CD4-positive, alpha-beta T cell (primary cell): ENCODE results near the gene PJVK. TPM values are rescaled to one million over a fixed set of nuclear protein-coding genes. Genes with fewer than 3 reads are reported as not detected.

ENCODE experiments used
- ATAC-seq: fragments of 200-7000 bp; cut with Tn5 transposase; one replicate; pipeline ENCODE4 v1.10.0; 2022; ENCODE audit warnings: mild to moderate bottlenecking; ENCODE audit not compliant: poor library complexity
- CTCF ChIA-PET: fragments of 350-600 bp; sonication (Branson Sonifier 250); formaldehyde crosslinking; loops from one replicate; lab custom pipeline; 2021; ENCODE audit warnings: antibody characterized with exemption, inconsistent platforms; lab: Charles Lee
- POLR2A ChIA-PET: fragments of 350-600 bp; sonication (Branson Sonifier 250); formaldehyde crosslinking; loops from one replicate; lab custom pipeline; 2021; ENCODE audit warnings: antibody characterized with exemption, inconsistent platforms; lab: Charles Lee
- DNase-seq, 14 experiments: peaks; one replicate each; pipeline ENCODE4 v3.0.0-alpha.2; 2013 to 2020; ENCODE audit warnings: mixed read lengths in 2 of 14
- H3K27ac ChIP-seq, 2 donors: one replicate each; pipeline versions ENCODE4 v1.5.1 to v1.7.0; 2013; ENCODE audit warnings: low read length in 2 of 2, low read depth in 1 of 2, mild to moderate bottlenecking in 1 of 2
- H3K27me3 ChIP-seq, 2 experiments: 1 replicate in 1 of 2; 2 replicates in 1 of 2; pipeline versions ENCODE4 v1.6.1 to v1.7.0; 2013; ENCODE audit warnings: low read length in 2 of 2, control low read depth in 1 of 2, mild to moderate bottlenecking in 1 of 2, moderate library complexity in 1 of 2; ENCODE audit not compliant: insufficient read depth in 2 of 2, control insufficient read depth in 1 of 2
- H3K36me3 ChIP-seq: one replicate; pipeline ENCODE4 v1.6.1; 2013; ENCODE audit warnings: low read length, control low read depth; ENCODE audit not compliant: insufficient read depth
- H3K4me1 ChIP-seq: one replicate; pipeline ENCODE4 v1.6.1; 2013; ENCODE audit warnings: low read length, control low read depth; ENCODE audit not compliant: insufficient read depth
- H3K4me3 ChIP-seq: one replicate; pipeline ENCODE4 v1.5.1; 2013; ENCODE audit warnings: mild to moderate bottlenecking, low read length, moderate library complexity
- H3K9me3 ChIP-seq, 2 experiments: 1 replicate in 1 of 2; 2 replicates in 1 of 2; pipeline versions ENCODE4 v1.6.1 to v1.7.0; 2013; ENCODE audit warnings: low read length in 2 of 2, mild to moderate bottlenecking in 2 of 2, control low read depth in 1 of 2, moderate library complexity in 1 of 2; ENCODE audit not compliant: control insufficient read depth in 1 of 2, insufficient read depth in 1 of 2
- H3K27ac Mint-ChIP-seq: one replicate; pipeline ENCODE4 v1.8.0; 2020; ENCODE audit warnings: mixed read lengths
- H3K27me3 Mint-ChIP-seq: one replicate; pipeline ENCODE4 v1.8.0; 2021; ENCODE audit warnings: mixed read lengths
- H3K36me3 Mint-ChIP-seq: one replicate; pipeline ENCODE4 v1.8.0; 2021; ENCODE audit warnings: low read depth, mixed read lengths
- H3K4me1 Mint-ChIP-seq: one replicate; pipeline ENCODE4 v1.8.0; 2021; ENCODE audit warnings: low read depth, mixed read lengths
- H3K4me3 Mint-ChIP-seq: one replicate; pipeline ENCODE4 v1.8.0; 2020; ENCODE audit warnings: mild to moderate bottlenecking, mixed read lengths
- H3K9me3 Mint-ChIP-seq: one replicate; pipeline ENCODE4 v1.8.0; 2020; ENCODE audit warnings: mixed read lengths
- intact Hi-C, 2 experiments: fragments of 100-400 bp; cut with DNase I in 1 of 2; cut with micrococcal nuclease in 1 of 2; formaldehyde crosslinking; loops; one replicate each; pipeline versions ENCODE4 v1.15.1 to v1.9.0; 2023 to 2025; cut with DNase I, micrococcal nuclease
- total RNA-seq, 174 experiments: library from RNA in 2 of 174; stranded (reverse) in 2 of 174; gene quantifications; one replicate each; pipeline ENCODE4 v1.2.3 and lab custom pipeline; 2021 to 2026
- TF ChIP-seq, protein P1 (sequence below): fragments of 200-600 bp; IDR thresholded peaks from one replicate; pipeline ENCODE4 v1.8.0; 2022; ENCODE audit warnings: antibody characterized with exemption, mild to moderate bottlenecking

The PJVK gene
- total RNA-seq, 2 experiments from 2014 or later = 3.8 to 4.2 TPM

DNA sequence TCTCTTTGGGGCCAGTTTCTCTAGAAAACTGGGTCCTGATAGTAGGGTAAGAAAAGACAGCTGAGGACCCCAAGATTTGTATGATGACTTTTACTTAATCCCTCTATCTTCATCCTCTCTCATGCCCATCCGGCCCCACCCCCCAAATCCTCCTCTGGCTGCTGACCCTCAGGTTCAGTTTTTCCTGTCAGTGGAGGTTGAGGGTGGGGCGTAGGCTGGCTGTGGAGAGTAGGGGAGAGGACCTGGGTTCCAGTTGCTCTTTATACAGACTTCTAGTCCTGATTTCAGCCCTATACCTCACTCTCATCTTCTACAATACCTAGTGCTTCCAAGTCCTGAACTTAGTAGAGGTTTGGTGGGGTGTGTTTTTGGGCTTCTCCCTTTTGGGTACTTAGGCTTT lies 57.5 kb downstream of the PJVK start:
- H3K36me3 Mint-ChIP-seq = peaks cover 68% of the 10 kb centered on the region
- no peaks in the 10 kb centered on the region for H3K4me1 ChIP-seq
- POLR2A ChIA-PET = no interaction called here
- no peaks in the 10 kb centered on the region for H3K9me3 Mint-ChIP-seq
- intact Hi-C loops = no loop called here
- ATAC-seq (no peak), DNase-seq (no peak)
- no peak overlapping the region for H3K4me3 ChIP-seq
- no peaks in the 10 kb centered on the region for H3K9me3 ChIP-seq
- no peak overlapping the region for H3K4me3 Mint-ChIP-seq
- H3K4me1 Mint-ChIP-seq = peaks cover 4% of the 10 kb centered on the region
- TF ChIP-seq, protein P1, sequence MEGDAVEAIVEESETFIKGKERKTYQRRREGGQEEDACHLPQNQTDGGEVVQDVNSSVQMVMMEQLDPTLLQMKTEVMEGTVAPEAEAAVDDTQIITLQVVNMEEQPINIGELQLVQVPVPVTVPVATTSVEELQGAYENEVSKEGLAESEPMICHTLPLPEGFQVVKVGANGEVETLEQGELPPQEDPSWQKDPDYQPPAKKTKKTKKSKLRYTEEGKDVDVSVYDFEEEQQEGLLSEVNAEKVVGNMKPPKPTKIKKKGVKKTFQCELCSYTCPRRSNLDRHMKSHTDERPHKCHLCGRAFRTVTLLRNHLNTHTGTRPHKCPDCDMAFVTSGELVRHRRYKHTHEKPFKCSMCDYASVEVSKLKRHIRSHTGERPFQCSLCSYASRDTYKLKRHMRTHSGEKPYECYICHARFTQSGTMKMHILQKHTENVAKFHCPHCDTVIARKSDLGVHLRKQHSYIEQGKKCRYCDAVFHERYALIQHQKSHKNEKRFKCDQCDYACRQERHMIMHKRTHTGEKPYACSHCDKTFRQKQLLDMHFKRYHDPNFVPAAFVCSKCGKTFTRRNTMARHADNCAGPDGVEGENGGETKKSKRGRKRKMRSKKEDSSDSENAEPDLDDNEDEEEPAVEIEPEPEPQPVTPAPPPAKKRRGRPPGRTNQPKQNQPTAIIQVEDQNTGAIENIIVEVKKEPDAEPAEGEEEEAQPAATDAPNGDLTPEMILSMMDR = no peak
- no peaks in the 10 kb centered on the region for H3K27me3 Mint-ChIP-seq
- H3K27ac Mint-ChIP-seq = no peak overlapping the region
- CTCF ChIA-PET = interaction anchor here (1.3 kb wide), 1 partner anchor 14 kb away, joined by 3 read pairs; no protein-coding TSS in a partner anchor
- no peaks in the 10 kb centered on the region for H3K27me3 ChIP-seq
- H3K36me3 ChIP-seq = peaks cover 29% of the 10 kb centered on the region
- H3K27ac ChIP-seq = no peak overlapping the region

DNA sequence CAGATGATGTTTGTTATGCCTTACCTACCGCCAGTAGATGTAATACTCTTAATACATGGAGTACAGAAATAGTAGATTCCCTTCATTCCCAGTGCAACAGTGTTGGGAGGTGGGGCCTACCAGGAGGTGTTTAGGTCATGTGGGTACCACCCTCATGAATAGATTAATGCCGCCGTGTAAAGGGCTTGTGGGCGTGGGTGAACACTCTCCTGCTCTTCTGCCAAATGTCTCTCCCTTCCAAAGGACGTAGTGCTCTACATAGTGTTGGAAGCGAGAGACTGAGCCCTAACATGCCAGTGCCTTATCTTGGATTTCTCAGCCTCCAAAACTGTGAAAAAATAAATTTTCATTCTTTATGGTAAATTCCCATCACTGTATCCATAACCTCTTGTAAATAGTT lies 59.2 kb downstream of the PJVK start:
- ATAC-seq = no peak
- Histone ChIP-seq H3K4me1 (no peaks in the 10 kb centered on the region), H3K9me3 (no peaks in the 10 kb centered on the region), H3K4me3 (no peak overlapping the region), H3K27ac (no peak overlapping the region), H3K27me3 (no peaks in the 10 kb centered on the region), H3K36me3 (peaks cover 20% of the 10 kb centered on the region)
- intact Hi-C loops = no loop called here
- POLR2A ChIA-PET = no interaction called here
- CTCF ChIA-PET = no interaction called here
- Mint-ChIP-seq H3K27ac (no peak overlapping the region), H3K36me3 (peaks cover 66% of the 10 kb centered on the region), H3K4me1 (peaks cover 17% of the 10 kb centered on the region), H3K4me3 (no peak overlapping the region), H3K27me3 (no peaks in the 10 kb centered on the region), H3K9me3 (no peaks in the 10 kb centered on the region)
- TF ChIP-seq, protein P1 = no peak
- no peak for DNase-seq

Other genes with a start within 250 kb of the PJVK start
- 100 to 1,000 TPM; 118 to 120 TPM for gene PRKRA, start 203 bp upstream of the PJVK start, total RNA-seq
- under 1 TPM; 0.25 to 0.55 TPM for gene FKBP7, start 27.2 kb downstream of the PJVK start, total RNA-seq
- 10 to 100 TPM; 20.1 to 20.3 TPM for gene PLEKHA3, start 29.1 kb downstream of the PJVK start, total RNA-seq